Measurements from ENCODE around the gene VEPH1.

DNA sequence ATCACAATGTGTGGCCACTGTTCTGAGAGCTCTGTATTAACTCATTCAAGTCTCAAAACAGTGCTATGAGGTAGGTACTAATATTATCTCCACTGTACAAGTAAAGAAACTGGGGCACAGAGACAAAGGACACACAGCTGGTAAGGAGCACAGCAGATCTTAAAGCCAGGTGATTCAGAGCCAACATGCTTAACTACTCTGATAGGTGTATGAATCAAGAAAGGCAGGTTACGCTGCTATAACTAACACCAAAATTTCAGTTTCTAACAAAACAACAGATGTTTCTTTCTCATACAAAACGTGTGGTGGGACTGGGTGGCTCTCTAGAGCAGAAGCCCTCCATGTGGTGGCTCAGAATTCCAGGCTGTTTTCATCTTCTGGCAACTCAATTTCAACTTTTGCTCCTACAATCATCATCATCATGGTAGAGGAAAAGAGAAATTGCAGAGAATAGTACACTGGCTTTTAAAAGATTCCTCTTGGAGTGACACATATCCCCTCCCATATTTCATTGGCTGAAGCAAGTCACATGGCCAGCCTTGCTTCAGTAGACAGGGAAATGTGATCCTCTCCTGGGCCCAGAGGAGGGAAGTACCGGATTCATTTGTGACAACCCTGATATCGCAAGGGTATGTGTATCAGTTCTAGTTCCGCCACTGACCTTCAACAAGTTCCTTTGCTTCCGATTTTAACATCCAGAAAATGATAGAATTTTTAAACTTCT is 192.7 kb downstream of the VEPH1 start:
- TF ChIP-seq, protein P1, sequence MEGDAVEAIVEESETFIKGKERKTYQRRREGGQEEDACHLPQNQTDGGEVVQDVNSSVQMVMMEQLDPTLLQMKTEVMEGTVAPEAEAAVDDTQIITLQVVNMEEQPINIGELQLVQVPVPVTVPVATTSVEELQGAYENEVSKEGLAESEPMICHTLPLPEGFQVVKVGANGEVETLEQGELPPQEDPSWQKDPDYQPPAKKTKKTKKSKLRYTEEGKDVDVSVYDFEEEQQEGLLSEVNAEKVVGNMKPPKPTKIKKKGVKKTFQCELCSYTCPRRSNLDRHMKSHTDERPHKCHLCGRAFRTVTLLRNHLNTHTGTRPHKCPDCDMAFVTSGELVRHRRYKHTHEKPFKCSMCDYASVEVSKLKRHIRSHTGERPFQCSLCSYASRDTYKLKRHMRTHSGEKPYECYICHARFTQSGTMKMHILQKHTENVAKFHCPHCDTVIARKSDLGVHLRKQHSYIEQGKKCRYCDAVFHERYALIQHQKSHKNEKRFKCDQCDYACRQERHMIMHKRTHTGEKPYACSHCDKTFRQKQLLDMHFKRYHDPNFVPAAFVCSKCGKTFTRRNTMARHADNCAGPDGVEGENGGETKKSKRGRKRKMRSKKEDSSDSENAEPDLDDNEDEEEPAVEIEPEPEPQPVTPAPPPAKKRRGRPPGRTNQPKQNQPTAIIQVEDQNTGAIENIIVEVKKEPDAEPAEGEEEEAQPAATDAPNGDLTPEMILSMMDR (optimal IDR thresholded peaks at IDR 0.05 in 1 of 3, IDR thresholded peaks at IDR 0.05 in 1 of 3, conservative IDR thresholded peaks at IDR 0.05 in 1 of 3; ENCODE audit: extremely low read depth in 1 of 3, insufficient read depth in 2 of 3, low read length in 3 of 3) = no peak
- TF ChIP-seq EZH2 (IDR thresholded peaks at IDR 0.05; ENCODE audit: low read length) = no peak
